ENCODE data around the gene AQP4.

AQP4 gene

DNA sequence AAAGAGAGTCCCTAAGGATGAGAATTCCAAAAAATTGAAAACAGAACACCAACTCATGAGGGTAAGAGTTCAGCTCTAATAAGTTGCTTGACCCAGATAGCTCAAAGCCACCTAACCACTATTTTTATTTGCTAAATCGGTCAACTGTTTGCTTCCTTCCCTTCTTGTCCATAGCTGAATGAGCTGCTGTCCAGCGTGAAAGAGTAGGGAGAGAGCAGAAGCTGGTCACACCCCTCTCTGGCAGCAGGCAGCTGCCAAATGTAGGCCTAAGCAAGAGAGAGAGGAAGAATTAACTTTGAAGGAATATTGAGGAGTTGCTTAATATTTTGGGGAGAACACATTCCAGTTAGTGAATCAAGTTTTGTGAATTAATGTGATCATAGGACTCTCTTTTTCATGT lies 25.9 kb downstream of the AQP4 start:
- no peak for FAIRE-seq

DNA sequence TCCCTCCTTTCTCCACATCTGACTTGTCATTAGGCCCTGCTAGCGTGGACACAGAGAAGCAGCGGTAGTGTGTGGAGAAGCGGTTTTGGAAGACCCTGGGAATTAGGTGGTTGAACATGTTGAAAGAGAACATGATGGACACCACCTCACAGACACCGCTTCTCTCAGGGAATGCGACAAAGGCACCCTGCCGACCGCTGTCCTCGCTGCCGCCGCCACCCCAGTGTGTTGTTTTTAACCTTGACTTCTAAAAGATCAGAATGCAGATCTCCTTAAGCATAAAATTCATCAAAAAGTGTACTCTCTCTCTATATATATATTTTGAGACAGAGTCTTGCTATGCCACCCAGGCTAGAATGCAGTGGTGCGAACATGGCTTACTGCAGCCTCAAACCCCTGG lies 33.2 kb downstream of the AQP4 start:
- FAIRE-seq = no peak

DNA sequence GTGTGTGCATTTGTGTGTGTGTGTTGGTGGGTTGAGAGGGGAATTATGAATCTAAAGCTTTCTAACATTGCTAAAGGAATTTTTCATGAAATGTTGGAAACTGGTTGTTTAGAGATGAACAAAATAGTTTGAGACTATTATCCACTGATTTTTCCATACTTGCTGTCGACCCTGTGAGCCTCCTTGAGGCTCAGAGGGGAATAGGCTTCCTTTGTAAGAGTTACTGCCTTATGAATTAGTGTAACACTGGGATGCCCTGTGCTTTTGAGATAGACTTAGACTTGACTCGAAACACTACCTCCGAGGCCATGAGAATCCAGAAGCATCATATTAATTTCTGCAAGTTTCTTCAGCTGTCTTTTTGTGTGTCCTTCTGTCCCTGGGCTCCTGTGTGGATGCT lies 37.9 kb downstream of the AQP4 start:
- no peak for FAIRE-seq

DNA sequence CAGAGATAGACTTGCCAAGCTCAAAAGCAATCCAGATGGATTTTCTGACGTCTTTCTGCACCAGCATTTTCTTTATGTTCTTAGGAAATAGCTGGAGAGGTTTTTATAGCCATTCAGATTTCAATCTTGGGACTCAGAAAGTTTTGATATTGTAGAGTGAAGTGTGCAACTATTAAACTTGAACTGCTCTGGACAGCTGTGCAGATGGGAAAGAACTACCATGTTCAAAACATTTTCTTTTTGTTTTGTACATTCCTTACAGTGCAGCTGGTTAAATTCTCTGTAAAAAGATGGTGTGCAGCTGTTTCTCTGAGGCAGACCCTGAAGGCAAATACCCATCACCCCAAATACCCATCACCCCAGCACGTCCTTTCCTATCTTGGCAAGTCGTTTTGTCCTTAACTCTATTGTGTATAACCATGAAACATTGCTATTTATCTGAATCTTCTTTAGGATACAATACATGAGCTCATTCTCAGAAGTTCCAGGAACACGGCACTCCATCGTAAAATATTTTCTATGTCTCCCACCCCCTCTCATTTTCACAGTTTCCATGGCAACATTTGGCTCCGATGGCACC lies 38.8 kb downstream of the AQP4 start:
- FAIRE-seq = no peak

DNA sequence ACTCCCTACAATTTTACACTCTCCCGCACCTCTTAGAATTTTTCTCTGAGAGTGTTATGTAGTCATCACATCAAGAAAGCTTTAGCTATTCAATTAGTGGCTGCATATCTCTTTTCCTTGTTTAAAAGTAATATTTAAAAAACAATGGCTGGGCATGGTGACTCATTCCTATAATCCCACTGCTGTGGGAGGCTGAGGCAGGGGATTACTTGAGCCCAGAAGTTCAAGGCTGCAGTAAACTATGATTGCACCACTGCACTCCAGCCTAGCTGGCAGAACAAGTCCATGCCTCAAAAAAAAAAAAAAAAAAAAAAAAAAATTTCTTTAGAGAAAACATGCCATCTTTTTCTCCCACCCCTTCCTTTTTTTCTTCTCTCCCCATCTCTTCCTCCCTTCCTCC lies 44.3 kb downstream of the AQP4 start:
- no peak for FAIRE-seq

DNA sequence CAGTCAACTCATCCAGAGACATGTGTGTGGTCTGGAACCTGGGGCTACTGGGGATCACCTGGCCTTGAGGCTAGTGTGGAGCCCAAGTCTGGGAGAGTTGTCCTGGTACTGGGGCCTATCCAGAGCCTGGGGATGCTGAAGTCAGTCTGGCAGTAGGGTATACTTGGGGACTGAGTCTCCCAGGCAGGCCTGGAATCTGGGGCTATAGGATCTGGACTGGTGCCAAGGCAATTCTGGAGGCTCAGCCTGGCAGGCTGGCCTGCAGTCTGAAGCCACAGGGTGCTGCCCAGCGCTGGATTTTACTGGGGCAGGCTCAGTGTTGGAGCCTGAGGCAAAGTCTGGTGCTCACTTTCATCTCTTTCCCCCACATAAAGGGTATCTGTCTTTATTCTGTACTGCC lies 46.5 kb downstream of the AQP4 start:
- no peak for FAIRE-seq

DNA sequence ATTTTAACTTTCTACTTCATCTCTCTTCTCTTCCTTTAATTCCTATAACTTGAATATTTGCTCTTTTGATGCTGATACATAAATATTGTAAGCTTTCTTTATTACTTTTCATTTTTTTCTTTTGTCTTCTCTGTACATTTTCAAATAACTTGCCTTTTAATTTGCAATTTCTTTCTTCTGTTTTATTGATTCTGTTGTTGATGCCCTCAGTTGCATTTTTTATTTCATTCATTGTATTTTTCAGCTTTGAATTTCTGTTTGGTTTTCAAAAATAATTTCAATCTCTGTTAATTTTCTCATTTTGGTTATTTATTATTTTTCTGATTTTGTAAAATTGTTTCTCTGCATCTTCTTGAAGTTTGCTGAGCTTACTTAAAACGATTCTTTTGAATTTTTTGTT lies 47.0 kb downstream of the AQP4 start:
- no peak for FAIRE-seq

DNA sequence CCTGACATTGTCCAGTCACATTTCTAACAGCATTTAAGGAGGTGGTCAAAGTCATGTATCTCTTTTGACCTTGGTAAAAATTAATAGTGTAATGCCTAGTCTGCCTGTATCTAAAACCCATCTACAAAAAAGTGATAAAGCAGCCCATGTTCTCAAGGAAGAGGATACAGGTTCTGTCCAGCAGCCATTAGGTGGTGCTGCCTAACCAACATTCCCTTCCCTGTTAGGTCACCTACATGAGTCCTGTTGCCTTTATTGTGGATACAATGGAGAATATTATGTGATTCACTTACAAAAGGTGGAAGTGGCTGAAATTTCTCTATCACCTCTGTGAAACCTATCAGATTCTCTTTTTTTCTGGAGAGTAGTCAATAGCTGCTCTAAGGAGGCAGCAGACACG lies 52.5 kb downstream of the AQP4 start:
- FAIRE-seq = no peak

DNA sequence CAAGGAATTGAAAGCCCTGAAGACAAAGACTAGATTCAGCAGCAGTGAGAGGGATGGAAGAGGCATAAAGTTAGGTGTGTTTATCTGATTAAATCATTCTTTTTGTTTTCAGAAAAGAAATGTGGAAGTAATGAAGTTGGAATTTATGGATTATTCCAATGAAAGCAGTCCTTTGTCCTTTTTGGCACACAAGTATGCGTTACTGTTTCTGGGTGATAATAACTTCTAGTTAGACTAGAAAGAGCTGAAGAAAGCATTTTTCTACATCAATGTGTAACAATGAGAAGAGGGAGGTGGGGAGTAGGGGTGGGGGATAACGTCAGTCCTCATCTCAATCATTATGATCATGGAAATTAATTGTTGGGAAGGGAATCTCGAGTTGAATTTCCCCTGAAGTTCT lies 53.0 kb downstream of the AQP4 start:
- no peak for FAIRE-seq

DNA sequence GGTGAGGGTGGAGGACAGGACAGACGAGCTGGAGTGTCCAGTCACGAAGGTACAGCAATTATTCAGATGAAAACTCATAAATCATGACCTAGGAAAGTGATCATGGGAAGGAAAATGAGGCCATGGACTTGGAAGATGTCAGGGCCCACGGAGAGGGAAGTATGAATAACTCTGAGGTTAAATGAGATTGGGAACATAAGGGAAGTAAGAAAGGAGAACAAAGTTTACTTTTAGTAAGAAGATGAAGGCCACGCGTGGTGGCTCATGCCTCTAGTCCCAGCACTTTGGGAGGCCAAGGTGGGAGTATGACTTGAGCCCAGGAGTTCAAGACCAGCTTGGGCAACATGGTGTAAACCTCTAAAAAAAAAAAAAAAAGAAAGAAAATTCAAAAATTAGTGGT lies 56.2 kb downstream of the AQP4 start:
- FAIRE-seq = no peak

DNA sequence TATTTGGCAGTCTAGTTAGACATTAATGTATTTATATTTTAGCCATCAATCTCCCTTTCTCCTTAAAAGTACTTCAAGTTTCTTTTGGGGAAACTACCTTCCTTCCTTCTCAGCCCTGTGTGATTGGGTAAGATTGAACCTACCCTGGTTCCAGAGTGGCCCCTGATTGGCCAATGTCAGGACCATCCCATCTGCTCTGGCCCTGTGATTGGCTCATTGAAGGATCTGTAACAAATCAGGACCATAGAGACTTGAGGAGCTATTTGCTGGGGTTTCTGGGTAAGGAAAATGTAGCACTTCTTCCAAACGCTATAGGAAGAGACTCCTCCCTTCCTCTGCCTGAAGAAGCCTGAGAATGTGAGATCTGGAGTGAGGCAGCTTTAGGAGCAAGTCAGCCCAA lies 59.3 kb downstream of the AQP4 start:
- no peak for FAIRE-seq

DNA sequence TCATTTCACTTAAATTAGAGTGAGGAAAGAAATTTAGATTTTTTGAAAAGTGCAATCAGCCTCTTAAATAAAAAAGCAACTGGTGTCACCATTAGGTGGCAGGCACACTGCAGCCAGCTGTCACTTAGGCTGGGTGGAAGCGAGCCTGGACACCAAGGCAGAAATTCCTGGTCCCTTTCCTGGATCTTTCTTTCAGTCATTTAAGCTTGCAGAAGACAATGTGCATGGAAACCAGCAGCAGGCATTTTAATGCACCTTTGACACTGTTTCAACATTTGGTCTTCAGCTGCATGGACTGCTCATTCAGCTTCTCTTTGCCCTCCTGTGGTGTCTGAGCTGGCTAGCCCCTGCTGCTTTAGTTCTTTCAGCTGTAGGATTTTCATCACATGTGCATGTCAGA lies 61.0 kb downstream of the AQP4 start:
- no peak for FAIRE-seq

DNA sequence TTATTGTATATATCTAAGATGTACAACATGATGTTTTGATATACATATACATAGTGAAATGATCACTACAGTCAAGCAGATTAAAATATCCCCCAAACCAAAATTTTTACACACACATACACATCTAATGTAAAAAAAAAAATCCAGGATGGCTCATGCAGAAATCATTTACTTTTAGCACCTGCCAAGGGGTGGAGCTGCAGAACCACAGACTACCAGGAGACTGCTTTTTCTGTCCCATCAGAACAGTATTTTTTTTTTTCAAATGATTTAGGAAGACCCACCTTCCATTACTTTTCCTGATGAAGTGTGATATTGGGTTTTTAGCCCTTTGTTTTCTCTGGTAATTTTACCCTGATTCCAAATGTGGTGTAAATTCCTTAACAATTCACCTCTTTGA lies 61.9 kb downstream of the AQP4 start:
- no peak for FAIRE-seq

DNA sequence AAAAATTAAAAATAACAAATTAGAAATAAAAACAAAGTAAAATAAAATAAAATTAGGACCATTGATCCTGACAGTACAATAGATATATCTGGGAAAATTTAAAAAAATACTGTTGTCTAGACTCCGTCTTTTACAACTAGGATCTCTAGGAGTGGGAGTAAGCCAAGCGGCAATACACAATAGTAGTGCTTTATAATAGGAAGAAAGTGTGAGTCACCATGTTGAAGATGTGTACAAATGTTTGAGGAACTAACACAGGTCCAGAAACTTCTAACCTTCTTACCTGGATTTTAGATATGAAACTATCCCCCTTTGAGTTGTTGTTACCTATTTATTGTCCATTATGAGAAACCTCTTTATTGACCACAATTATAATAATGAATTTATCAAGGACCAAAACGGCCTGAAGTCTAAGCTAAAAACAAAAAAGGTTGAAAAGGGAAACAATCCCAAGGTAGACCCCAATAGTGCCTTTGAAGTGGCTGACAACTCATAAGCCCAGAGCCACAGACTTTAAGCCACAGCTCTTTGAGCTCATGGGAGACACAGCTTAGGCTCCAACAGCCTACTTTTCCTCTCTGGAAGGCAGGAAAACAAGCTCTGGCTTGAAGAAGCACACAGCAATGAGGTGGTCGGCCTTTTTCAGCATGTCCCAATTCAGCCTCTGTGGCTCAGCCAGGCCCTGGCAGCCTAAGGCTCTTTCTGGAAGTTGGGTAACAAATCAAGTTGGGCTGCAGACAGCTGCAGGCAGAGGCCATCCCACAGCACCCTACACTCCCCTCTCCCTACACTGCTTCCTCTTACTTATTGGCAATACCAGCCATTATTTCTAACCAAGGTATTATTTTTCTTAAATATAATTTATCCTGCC lies 62.9 kb downstream of the AQP4 start:
- no peak for FAIRE-seq
